GM23338 (cell line): Measurements from ENCODE around the gene CMC2.

Experiments used
- CREB1 ChIP-seq: fragments of 250-450 bp; sonication (Bioruptor Pico); IDR thresholded peaks from 2 replicates; pipeline ENCODE4 v1.5.0; 2020; ENCODE audit warnings: low read depth, mild to moderate bottlenecking, moderate library complexity
- EZH2 ChIP-seq: fragments of 200-600 bp; sonication (generic); IDR thresholded peaks from one replicate; pipeline ENCODE4 v1.8.0; 2017; ENCODE audit warnings: antibody characterized with exemption, mild to moderate bottlenecking, low read depth; ENCODE audit not compliant: unreplicated experiment
- EZH2phosphoT487 ChIP-seq: fragments of 200-600 bp; sonication (generic); IDR thresholded peaks from one replicate; pipeline ENCODE4 v1.8.1; 2018; ENCODE audit warnings: antibody characterized with exemption; ENCODE audit not compliant: unreplicated experiment
- JUNB ChIP-seq: IDR thresholded peaks from one replicate; pipeline ENCODE4 v1.6.1; 2016; ENCODE audit warnings: antibody characterized with exemption; ENCODE audit not compliant: unreplicated experiment
- NANOG ChIP-seq: IDR thresholded peaks from 2 replicates; pipeline ENCODE4 v1.6.1; 2016; ENCODE audit warnings: antibody characterized with exemption, borderline replicate concordance
- POLR2AphosphoS5 ChIP-seq: IDR thresholded peaks from 2 replicates; pipeline ENCODE4 v1.6.1; 2016; ENCODE audit warnings: antibody characterized with exemption, low read depth
- STAT1 ChIP-seq: IDR thresholded peaks from one replicate; pipeline ENCODE4 v1.6.1; 2016; ENCODE audit warnings: antibody characterized with exemption; ENCODE audit not compliant: unreplicated experiment
- ZNF114 ChIP-seq: fragments of 250-450 bp; sonication (Bioruptor Pico); IDR thresholded peaks from 2 replicates; pipeline ENCODE4 v1.5.0; 2020; ENCODE audit warnings: mild to moderate bottlenecking, moderate library complexity
- ZNF331 ChIP-seq: fragments of 250-450 bp; sonication (Bioruptor Pico); IDR thresholded peaks from 2 replicates; pipeline ENCODE4 v1.5.0; 2020; ENCODE audit warnings: low read depth, mild to moderate bottlenecking, moderate library complexity
- TF ChIP-seq, protein P1 (sequence below), 2 experiments: fragments of 200-600 bp in 1 of 2; sonication (generic) in 1 of 2; conservative IDR thresholded peaks; 2 replicates each; pipeline versions ENCODE4 v1.5.1 to v1.6.1; 2016 to 2017; ENCODE audit warnings: antibody characterized with exemption in 2 of 2, low read depth in 2 of 2, mild to moderate bottlenecking in 2 of 2, moderate library complexity in 1 of 2
- TF ChIP-seq, protein P2 (sequence below): IDR thresholded peaks from 2 replicates; pipeline ENCODE4 v1.6.1; 2016; ENCODE audit warnings: antibody characterized with exemption
- TF ChIP-seq, protein P3 (sequence below): IDR thresholded peaks from one replicate; pipeline ENCODE4 v1.6.1; 2018; ENCODE audit warnings: antibody characterized with exemption; ENCODE audit not compliant: unreplicated experiment
- TF ChIP-seq, protein P4 (sequence below): fragments of 250-450 bp; sonication (Bioruptor Pico); IDR thresholded peaks from 2 replicates; pipeline ENCODE4 v1.5.0; 2020; ENCODE audit warnings: mild to moderate bottlenecking, moderate library complexity

DNA sequence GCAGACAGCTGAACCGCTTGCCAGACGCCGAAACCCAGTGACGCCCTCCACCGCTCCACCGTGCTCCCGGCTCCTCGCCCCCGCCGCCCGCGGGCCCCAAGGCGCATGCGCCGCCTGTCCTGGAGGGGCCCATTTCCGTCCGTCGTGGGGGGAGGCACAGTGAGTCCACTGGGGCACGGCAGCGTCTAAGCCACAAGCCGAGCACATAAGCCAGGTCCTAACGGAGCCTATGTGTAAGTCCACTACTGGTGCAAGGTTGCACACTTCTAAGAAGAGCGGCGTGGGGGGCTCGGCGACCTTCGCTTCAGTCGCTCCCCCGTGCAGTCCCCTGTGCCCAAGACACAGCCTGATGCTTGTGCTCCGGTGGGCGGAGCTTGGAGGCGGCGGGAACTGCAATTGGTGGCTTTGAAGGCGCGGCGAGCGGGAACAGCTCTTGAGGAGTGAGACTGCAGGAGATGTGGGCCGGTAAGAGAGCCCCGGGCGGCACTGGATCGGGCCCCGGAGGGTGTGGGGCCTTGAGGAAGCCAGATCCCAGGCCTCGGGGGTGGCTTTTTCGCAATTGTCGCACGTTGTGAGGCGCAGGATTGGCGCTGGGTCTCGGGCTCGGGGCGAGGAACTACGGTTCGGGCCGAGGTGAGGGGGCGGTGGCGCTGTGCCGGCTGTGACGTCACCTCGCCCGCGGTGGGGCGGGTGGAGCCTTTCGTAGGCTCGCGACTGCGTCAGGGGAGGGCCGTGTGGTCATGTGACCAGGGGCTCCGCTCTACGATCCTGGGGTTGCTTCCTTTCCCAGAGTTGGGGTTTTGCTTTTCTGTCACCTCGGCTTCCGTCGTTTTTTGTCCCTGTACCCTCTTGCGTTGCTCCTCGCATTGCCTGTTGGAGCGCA, at the start of gene CMC2, which contains the start of gene CENPN:
- TF ChIP-seq, protein P1, sequence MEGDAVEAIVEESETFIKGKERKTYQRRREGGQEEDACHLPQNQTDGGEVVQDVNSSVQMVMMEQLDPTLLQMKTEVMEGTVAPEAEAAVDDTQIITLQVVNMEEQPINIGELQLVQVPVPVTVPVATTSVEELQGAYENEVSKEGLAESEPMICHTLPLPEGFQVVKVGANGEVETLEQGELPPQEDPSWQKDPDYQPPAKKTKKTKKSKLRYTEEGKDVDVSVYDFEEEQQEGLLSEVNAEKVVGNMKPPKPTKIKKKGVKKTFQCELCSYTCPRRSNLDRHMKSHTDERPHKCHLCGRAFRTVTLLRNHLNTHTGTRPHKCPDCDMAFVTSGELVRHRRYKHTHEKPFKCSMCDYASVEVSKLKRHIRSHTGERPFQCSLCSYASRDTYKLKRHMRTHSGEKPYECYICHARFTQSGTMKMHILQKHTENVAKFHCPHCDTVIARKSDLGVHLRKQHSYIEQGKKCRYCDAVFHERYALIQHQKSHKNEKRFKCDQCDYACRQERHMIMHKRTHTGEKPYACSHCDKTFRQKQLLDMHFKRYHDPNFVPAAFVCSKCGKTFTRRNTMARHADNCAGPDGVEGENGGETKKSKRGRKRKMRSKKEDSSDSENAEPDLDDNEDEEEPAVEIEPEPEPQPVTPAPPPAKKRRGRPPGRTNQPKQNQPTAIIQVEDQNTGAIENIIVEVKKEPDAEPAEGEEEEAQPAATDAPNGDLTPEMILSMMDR (conservative IDR thresholded peaks at IDR 0.05; ENCODE audit: low read depth in 2 of 2), result no peak; a peak in 1 of 4 replicates
- TF ChIP-seq, protein P2, sequence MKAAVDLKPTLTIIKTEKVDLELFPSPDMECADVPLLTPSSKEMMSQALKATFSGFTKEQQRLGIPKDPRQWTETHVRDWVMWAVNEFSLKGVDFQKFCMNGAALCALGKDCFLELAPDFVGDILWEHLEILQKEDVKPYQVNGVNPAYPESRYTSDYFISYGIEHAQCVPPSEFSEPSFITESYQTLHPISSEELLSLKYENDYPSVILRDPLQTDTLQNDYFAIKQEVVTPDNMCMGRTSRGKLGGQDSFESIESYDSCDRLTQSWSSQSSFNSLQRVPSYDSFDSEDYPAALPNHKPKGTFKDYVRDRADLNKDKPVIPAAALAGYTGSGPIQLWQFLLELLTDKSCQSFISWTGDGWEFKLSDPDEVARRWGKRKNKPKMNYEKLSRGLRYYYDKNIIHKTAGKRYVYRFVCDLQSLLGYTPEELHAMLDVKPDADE, result peak; percentile 8; the same call in 1 of the 2 replicates
- TF ChIP-seq, protein P3, sequence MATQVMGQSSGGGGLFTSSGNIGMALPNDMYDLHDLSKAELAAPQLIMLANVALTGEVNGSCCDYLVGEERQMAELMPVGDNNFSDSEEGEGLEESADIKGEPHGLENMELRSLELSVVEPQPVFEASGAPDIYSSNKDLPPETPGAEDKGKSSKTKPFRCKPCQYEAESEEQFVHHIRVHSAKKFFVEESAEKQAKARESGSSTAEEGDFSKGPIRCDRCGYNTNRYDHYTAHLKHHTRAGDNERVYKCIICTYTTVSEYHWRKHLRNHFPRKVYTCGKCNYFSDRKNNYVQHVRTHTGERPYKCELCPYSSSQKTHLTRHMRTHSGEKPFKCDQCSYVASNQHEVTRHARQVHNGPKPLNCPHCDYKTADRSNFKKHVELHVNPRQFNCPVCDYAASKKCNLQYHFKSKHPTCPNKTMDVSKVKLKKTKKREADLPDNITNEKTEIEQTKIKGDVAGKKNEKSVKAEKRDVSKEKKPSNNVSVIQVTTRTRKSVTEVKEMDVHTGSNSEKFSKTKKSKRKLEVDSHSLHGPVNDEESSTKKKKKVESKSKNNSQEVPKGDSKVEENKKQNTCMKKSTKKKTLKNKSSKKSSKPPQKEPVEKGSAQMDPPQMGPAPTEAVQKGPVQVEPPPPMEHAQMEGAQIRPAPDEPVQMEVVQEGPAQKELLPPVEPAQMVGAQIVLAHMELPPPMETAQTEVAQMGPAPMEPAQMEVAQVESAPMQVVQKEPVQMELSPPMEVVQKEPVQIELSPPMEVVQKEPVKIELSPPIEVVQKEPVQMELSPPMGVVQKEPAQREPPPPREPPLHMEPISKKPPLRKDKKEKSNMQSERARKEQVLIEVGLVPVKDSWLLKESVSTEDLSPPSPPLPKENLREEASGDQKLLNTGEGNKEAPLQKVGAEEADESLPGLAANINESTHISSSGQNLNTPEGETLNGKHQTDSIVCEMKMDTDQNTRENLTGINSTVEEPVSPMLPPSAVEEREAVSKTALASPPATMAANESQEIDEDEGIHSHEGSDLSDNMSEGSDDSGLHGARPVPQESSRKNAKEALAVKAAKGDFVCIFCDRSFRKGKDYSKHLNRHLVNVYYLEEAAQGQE, result no peak
- no peak for TF ChIP-seq EZH2
- TF ChIP-seq POLR2AphosphoS5, result peak; percentile 77
- TF ChIP-seq CREB1 (CRISPR knock-in tag), result peak; percentile 98
- no peak for TF ChIP-seq JUNB
- no peak for TF ChIP-seq EZH2phosphoT487
- no peak for TF ChIP-seq ZNF114 (CRISPR knock-in tag)
- no peak for TF ChIP-seq ZNF331 (CRISPR knock-in tag)
- TF ChIP-seq, protein P4, sequence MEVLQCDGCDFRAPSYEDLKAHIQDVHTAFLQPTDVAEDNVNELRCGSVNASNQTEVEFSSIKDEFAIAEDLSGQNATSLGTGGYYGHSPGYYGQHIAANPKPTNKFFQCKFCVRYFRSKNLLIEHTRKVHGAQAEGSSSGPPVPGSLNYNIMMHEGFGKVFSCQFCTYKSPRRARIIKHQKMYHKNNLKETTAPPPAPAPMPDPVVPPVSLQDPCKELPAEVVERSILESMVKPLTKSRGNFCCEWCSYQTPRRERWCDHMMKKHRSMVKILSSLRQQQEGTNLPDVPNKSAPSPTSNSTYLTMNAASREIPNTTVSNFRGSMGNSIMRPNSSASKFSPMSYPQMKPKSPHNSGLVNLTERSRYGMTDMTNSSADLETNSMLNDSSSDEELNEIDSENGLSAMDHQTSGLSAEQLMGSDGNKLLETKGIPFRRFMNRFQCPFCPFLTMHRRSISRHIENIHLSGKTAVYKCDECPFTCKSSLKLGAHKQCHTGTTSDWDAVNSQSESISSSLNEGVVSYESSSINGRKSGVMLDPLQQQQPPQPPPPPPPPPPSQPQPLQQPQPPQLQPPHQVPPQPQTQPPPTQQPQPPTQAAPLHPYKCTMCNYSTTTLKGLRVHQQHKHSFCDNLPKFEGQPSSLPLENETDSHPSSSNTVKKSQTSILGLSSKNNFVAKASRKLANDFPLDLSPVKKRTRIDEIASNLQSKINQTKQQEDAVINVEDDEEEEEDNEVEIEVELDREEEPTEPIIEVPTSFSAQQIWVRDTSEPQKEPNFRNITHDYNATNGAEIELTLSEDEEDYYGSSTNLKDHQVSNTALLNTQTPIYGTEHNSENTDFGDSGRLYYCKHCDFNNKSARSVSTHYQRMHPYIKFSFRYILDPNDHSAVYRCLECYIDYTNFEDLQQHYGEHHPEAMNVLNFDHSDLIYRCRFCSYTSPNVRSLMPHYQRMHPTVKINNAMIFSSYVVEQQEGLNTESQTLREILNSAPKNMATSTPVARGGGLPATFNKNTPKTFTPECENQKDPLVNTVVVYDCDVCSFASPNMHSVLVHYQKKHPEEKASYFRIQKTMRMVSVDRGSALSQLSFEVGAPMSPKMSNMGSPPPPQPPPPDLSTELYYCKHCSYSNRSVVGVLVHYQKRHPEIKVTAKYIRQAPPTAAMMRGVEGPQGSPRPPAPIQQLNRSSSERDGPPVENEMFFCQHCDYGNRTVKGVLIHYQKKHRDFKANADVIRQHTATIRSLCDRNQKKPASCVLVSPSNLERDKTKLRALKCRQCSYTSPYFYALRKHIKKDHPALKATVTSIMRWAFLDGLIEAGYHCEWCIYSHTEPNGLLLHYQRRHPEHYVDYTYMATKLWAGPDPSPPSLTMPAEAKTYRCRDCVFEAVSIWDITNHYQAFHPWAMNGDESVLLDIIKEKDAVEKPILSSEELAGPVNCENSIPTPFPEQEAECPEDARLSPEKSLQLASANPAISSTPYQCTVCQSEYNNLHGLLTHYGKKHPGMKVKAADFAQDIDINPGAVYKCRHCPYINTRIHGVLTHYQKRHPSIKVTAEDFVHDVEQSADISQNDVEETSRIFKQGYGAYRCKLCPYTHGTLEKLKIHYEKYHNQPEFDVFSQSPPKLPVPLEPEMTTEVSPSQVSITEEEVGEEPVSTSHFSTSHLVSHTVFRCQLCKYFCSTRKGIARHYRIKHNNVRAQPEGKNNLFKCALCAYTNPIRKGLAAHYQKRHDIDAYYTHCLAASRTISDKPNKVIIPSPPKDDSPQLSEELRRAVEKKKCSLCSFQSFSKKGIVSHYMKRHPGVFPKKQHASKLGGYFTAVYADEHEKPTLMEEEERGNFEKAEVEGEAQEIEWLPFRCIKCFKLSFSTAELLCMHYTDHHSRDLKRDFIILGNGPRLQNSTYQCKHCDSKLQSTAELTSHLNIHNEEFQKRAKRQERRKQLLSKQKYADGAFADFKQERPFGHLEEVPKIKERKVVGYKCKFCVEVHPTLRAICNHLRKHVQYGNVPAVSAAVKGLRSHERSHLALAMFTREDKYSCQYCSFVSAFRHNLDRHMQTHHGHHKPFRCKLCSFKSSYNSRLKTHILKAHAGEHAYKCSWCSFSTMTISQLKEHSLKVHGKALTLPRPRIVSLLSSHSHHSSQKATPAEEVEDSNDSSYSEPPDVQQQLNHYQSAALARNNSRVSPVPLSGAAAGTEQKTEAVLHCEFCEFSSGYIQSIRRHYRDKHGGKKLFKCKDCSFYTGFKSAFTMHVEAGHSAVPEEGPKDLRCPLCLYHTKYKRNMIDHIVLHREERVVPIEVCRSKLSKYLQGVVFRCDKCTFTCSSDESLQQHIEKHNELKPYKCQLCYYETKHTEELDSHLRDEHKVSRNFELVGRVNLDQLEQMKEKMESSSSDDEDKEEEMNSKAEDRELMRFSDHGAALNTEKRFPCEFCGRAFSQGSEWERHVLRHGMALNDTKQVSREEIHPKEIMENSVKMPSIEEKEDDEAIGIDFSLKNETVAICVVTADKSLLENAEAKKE (CRISPR knock-in tag), result no peak
- no peak for TF ChIP-seq STAT1
- no peak for TF ChIP-seq NANOG
